Adipocyte (in vitro differentiated cells): ENCODE results near the gene GNB3.

Experiments
- DNase-seq: peaks from one replicate; pipeline ENCODE4 v3.0.0-alpha.2; 2015; ENCODE audit warnings: low read depth
- H3K27me3 ChIP-seq: replicated peaks from 2 replicates; pipeline ENCODE4 v1.7.0; 2013; ENCODE audit warnings: mild to moderate bottlenecking, low read length, moderate library complexity; ENCODE audit not compliant: control insufficient read depth, insufficient read depth
- H3K36me3 ChIP-seq: 2 replicates; pipeline ENCODE4 v1.7.0; 2013; ENCODE audit warnings: low read length, mild to moderate bottlenecking, moderate library complexity; ENCODE audit not compliant: control insufficient read depth, insufficient read depth, severe bottlenecking
- H3K4me1 ChIP-seq: 2 replicates; pipeline ENCODE4 v1.7.0; 2013; ENCODE audit warnings: mild to moderate bottlenecking, low read length, moderate library complexity; ENCODE audit not compliant: control insufficient read depth, insufficient read depth
- H3K4me3 ChIP-seq: 2 replicates; pipeline ENCODE4 v1.7.0; 2013; ENCODE audit warnings: mild to moderate bottlenecking, low read length, moderate library complexity
- H3K9ac ChIP-seq: 2 replicates; pipeline ENCODE4 v1.7.0; 2013; ENCODE audit warnings: mild to moderate bottlenecking, low read length, moderate library complexity
- H3K9me3 ChIP-seq: 2 replicates; pipeline ENCODE4 v1.7.0; 2013; ENCODE audit warnings: mild to moderate bottlenecking, low read length, moderate library complexity; ENCODE audit not compliant: control insufficient read depth

The GNB3 gene

DNA sequence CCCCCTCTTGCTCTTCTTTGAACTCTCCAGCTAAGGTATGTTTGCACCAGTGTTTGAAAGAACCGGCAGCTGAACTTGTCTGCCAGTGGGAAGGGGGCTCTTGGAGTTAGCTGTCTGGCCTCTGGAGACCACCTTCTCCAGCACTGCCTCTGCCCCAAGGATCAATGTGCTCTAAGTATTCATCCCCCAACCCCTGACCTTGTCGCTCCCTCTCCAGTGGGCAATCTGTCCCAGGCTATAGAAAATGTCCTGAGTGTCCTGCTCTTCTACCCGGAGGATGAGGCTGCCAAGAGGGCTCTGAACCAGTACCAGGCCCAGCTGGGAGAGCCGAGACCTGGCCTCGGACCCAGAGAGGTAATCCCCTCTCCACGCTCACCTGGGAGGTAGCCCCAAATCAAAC is 9.7 kb upstream of the GNB3 start:
- no peaks in the 10 kb centered on the region for H3K36me3 ChIP-seq
- H3K4me1 ChIP-seq = peaks cover 9% of the 10 kb centered on the region
- no peak for DNase-seq

DNA sequence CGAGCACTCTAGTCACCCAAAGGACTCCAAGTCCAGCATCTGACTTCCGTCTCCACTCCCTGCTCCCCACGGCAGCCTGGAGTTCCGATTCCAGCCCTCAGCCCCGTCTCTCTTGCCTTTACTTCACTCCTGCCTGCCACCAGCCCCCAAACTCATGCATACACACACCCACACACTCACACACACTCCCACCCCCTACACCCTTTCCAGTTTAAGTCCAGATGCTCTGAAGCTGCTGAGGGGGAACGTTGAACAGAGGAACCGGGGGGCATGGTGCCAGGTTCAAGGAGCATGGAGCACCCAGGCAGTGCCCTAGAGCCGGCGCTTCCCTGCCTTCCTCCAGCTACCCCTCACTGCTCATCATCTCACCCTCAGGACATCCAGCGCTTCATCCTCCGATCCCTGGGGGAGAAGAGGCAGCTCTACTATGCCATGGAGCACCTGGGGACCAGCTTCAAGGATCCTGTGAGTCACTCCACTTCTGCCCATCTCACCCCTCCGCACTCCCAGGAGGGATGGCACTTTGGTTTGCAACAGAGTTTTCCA is 9.2 kb upstream of the GNB3 start:
- no peak for DNase-seq
- no peaks in the 10 kb centered on the region for H3K27me3 ChIP-seq
- no peaks in the 10 kb centered on the region for H3K36me3 ChIP-seq
- H3K9ac ChIP-seq = no peak overlapping the region
- no peak overlapping the region for H3K4me3 ChIP-seq
- peaks cover 9% of the 10 kb centered on the region for H3K4me1 ChIP-seq
- no peaks in the 10 kb centered on the region for H3K9me3 ChIP-seq

More for the DNA sequence above, 9.7 kb upstream of the GNB3 start:
- Histone ChIP-seq H3K9ac (no peak overlapping the region), H3K9me3 (no peaks in the 10 kb centered on the region), H3K4me3 (no peak overlapping the region), H3K27me3 (no peaks in the 10 kb centered on the region)

DNA sequence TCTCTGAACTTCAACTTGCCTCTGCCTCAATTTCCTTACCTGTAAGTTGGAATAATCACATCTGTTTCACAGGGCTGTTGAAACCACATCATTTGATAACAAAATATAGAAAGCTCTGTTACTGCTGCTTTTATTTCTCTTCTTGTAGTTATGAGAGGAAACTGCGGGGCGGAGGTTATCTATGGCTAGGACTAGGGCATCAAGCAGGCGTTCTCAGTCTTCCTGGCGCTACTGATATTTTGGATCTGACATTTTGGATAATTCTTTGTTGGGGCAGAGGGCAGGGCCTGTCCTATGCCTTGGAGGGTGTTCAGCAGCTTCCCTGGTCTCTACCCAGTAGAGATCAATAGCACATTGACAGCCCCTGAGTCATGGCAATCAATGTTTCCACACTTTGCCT is 8.6 kb upstream of the GNB3 start:
- no peak for DNase-seq
- H3K4me3 ChIP-seq = no peak overlapping the region
- peaks cover 7% of the 10 kb centered on the region for H3K4me1 ChIP-seq
- H3K9me3 ChIP-seq = no peaks in the 10 kb centered on the region
- no peaks in the 10 kb centered on the region for H3K27me3 ChIP-seq
- no peaks in the 10 kb centered on the region for H3K36me3 ChIP-seq
- no peak overlapping the region for H3K9ac ChIP-seq

DNA sequence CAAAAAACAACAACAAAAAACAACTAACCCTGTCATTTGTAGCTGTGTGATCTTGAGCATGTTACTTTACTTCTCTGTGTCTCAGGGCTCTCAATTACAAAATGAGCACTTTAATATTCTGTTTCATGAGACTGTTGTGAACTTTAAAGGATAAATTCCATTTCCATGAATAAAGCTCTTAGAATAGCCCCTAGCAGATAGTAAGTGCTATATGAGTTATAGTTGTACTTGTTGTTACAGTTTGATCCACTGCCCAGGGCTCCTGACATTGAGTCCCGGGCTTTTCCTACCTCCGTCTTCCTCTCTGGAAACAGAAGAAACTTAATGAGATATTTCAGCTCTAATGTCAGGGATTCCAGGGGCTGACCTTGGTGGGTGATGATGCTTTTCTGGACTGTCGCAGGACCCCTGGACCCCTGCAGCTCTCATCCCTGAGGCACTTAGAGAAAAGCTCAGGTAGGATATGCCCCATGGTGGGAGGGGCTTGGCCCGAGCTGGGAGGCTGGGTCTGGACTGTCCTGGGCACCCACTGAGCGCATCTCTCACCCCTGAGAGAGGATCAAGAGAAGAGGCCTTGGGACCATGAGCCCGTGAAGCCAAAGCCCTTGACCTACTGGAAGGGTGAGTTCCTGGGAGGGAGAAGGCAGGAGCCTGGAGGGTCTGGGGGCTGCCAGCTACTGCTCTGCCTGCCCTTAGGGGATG is 7.4 kb upstream of the GNB3 start:
- Histone ChIP-seq H3K36me3 (no peaks in the 10 kb centered on the region), H3K27me3 (no peaks in the 10 kb centered on the region), H3K9me3 (no peaks in the 10 kb centered on the region), H3K4me3 (no peak overlapping the region), H3K4me1 (peaks cover 3% of the 10 kb centered on the region), H3K9ac (no peak overlapping the region)
- DNase-seq = no peak

DNA sequence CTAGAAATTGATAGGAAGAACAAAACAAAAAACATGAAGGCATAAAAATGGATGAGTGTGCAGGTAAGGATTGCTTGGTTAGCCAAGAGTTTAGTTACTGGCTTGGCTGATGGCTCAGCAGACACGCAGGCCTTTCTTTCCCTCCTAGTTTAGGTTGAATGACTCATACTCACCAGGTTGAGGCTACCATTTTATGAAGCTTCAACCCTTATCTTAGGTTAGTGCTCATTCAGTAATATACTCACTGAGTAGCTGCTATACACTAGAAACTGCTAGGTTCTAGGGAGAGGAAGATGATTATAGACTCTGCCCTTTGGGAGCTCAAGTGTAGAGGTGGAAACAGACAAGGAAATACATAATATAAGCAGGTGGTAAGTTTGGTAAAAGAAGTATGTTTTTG is 6.5 kb upstream of the GNB3 start:
- no peak for DNase-seq
- Histone ChIP-seq H3K9ac (no peak overlapping the region), H3K9me3 (no peaks in the 10 kb centered on the region), H3K27me3 (no peaks in the 10 kb centered on the region), H3K4me3 (no peak overlapping the region), H3K4me1 (peaks cover 3% of the 10 kb centered on the region), H3K36me3 (peaks cover 2% of the 10 kb centered on the region)

DNA sequence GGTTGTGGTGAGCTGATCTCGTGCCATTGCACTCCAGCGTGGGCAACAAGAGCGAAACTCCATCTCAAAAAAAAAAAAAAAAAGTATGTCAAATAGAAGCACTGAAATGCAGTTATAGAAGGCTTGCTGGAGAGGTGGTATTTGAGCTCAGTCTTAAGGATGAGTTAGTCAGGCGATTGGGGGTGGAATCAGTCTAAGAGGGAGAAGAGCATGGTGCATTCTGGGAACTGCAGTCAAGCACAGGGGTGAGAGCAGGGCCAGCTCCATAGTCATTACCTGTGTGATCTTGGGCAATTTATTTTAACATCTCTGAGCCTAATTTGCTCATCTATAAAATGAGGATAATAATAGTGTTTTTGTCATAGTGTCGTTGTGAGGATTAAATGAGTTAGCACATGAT is 5.9 kb upstream of the GNB3 start:
- peaks cover 5% of the 10 kb centered on the region for H3K36me3 ChIP-seq
- DNase-seq = no peak
- H3K27me3 ChIP-seq = no peaks in the 10 kb centered on the region
- peaks cover 3% of the 10 kb centered on the region for H3K4me1 ChIP-seq
- H3K9ac ChIP-seq = no peak overlapping the region
- H3K4me3 ChIP-seq = no peak overlapping the region
- H3K9me3 ChIP-seq = no peaks in the 10 kb centered on the region

DNA sequence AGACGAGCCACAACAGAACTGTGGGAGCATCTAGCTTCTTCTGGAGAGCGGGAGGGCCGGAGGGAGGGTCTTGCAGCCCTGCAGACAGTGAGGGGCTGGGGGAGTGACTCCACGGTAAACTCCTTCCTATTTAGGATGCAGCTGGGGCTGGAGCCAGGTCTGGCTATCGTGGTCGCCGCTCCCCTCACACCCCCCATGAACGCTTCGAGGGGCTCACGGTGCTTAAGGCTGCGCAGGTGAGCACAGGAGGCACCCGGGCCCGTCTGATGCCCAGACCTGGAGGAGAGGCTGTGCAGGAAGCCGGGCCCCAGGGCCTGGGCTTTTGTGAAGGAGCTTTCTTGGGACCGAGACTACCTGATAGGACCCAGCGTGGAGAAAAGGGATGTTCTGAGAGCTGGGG is 3.9 kb upstream of the GNB3 start:
- H3K36me3 ChIP-seq = peaks cover 5% of the 10 kb centered on the region
- H3K4me1 ChIP-seq = peaks cover 3% of the 10 kb centered on the region
- no peak overlapping the region for H3K4me3 ChIP-seq
- no peaks in the 10 kb centered on the region for H3K27me3 ChIP-seq
- no peaks in the 10 kb centered on the region for H3K9me3 ChIP-seq
- DNase-seq = no peak
- H3K9ac ChIP-seq = no peak overlapping the region

DNA sequence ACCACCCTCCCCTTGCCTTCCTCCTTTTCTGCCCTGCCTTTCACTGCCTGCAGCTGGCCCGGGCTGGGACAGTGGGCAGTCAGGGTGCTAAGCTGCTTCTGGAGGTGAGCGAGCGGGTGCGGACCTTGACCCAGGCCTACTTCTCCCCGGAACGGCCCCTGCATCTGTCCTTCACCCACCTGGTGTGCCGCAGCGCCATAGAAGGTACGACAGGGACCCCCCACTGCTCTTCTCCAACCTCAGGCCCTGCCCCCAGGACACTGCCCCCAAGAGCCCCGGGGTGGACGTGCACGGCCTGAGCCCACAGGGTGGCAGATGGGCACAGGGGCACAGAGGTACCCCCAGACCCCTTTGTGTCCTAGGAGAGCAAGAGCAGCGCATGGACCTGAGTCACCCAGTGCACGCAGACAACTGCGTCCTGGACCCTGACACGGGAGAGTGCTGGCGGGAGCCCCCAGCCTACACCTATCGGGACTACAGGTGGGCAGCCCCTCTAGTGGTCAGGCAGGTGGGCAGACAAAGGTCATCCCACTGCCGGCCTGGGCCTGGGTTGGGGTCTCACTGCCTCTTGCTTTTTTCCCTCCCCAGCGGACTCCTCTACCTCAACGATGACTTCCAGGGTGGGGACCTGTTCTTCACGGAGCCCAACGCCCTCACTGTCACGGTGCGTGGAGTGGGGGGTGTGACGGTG is 3.2 kb upstream of the GNB3 start:
- peaks cover 5% of the 10 kb centered on the region for H3K36me3 ChIP-seq

DNA sequence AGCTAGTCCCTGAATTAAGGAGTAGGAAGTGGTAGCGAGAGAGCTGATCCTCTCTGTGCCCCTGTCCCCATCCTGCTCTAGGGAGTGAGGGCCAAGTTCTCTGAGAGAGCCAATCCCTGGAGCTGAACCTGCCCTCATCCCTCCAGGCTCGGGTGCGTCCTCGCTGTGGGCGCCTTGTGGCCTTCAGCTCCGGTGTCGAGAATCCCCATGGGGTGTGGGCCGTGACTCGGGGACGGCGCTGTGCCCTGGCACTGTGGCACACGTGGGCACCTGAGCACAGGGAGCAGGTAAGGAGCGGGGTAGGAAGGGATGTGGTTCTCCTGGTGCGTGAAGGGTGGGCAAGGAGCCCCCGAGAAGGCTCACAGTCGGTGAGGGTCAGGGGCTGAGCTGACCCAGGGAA is 1.9 kb upstream of the GNB3 start:
- Histone ChIP-seq H3K4me3 (no peak overlapping the region), H3K9ac (no peak overlapping the region), H3K4me1 (no peaks in the 10 kb centered on the region), H3K36me3 (peaks cover 5% of the 10 kb centered on the region), H3K27me3 (no peaks in the 10 kb centered on the region), H3K9me3 (no peaks in the 10 kb centered on the region)
- DNase-seq = no peak

More for the DNA sequence above, 3.2 kb upstream of the GNB3 start:
- Histone ChIP-seq H3K27me3 (no peaks in the 10 kb centered on the region), H3K4me1 (peaks cover 3% of the 10 kb centered on the region), H3K9me3 (no peaks in the 10 kb centered on the region), H3K9ac (no peak overlapping the region), H3K4me3 (no peak overlapping the region)
- DNase-seq = no peak

DNA sequence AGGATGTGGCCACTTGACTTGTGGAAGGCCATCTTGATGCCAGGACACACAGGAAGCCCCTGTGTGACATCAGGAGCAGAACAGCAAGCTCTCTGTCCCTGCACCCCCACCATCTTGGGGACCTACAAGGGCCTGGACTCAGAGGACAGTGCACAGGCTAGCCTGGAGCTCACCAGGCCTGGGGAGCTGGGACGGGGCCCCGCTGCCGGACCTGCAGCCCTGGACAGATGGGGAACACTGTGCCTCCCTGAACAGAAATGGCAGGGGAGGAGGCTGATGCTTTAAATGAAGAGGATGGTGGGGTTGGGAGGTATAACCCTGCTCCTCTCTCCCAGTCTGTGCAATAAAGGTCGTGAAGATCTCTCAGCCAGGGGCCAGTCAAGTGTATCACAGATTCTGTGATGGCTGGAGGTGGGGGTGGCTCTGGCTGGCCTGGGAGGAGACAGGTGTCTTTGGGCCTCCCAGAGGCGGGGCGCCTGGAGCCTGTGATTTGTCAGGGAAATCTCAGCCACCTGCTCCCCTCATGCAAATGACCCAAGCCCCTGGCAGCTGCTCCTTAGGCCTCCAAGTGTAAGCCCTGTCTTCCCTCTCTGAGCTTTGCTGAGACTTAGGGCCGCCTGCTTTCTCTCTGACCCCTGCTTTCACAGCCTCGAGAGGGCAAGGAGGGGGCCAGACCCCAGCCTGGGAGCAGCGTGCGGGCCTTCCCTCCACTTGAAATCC is 1.1 kb upstream of the GNB3 start:
- DNase-seq = no peak
- Histone ChIP-seq H3K4me3 (no peak overlapping the region), H3K9ac (no peak overlapping the region), H3K9me3 (no peaks in the 10 kb centered on the region), H3K27me3 (no peaks in the 10 kb centered on the region), H3K36me3 (peaks cover 9% of the 10 kb centered on the region), H3K4me1 (no peaks in the 10 kb centered on the region)

DNA sequence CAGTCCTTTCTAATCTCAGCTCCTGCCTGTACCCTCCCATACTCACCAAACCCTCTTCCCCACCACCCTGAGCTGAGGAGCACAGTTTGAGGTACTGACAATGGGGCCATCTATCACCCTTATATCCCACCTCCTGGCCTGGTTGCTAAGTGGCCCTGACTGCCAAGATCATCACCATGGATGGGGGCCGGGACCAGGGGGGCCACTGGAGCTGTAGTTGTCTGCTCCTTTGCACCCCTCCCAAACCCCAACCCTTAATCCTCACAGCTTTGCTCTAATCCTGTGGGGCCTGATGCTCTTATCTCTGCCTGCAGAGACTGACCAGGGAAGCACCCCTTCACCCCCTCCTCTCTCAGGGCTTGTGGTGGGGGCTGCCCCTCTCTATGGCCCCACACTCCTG is 395 bp upstream of the GNB3 start:
- no peaks in the 10 kb centered on the region for H3K9me3 ChIP-seq
- DNase-seq = no peak
- H3K36me3 ChIP-seq = peaks cover 9% of the 10 kb centered on the region
- no peak overlapping the region for H3K4me3 ChIP-seq
- H3K4me1 ChIP-seq = no peaks in the 10 kb centered on the region
- no peak overlapping the region for H3K9ac ChIP-seq
- no peaks in the 10 kb centered on the region for H3K27me3 ChIP-seq
